SK-N-SH (cell line): ENCODE measurements around the gene PCDHGC5. TPM values are rescaled to one million over a fixed set of nuclear protein-coding genes. Genes with fewer than 3 reads are reported as not detected.

ENCODE experiments used
- CTCF ChIA-PET: fragments of 300-600, 350-600 bp; formaldehyde crosslinking; extraction: SDS; loops from one replicate; lab custom pipeline; 2021; lab: Yijun Ruan, JAX
- POLR2A ChIA-PET: fragments of 350-600 bp; sonication (Branson Sonifier 250); formaldehyde crosslinking; extraction: SDS; loops from one replicate; lab custom pipeline; 2020; ENCODE audit warnings: antibody characterized with exemption, inconsistent platforms; lab: Yijun Ruan, JAX
- DNase-seq: peaks from one replicate; pipeline ENCODE4 v3.0.0; 2012
- H2AFZ ChIP-seq: fragments of 200-600 bp; sonication (generic); 2 replicates; pipeline ENCODE4 v1.8.1; 2016; ENCODE audit warnings: antibody characterized with exemption, mild to moderate bottlenecking, low read depth
- H3F3A ChIP-seq: fragments of 200-600 bp; sonication (generic); replicated peaks from 2 replicates; pipeline ENCODE3; 2016; ENCODE audit warnings: antibody characterized with exemption, mild to moderate bottlenecking; ENCODE audit not compliant: insufficient read depth
- H3K27ac ChIP-seq, 2 experiments: fragments of 200-500 bp in 1 of 2; fragments of 200-600 bp in 1 of 2; sonication (Bioruptor generic) in 1 of 2; sonication (generic), shearing (Covaris generic) in 1 of 2; 2 replicates each; pipeline versions ENCODE4 v1.5.1 to v1.6.1; 2014 to 2016; ENCODE audit warnings: low read depth in 2 of 2, inconsistent platforms in 1 of 2, low read length in 1 of 2, mild to moderate bottlenecking in 1 of 2, mixed read lengths in 1 of 2
- H3K27me3 ChIP-seq: fragments of 200-600 bp; sonication (generic), shearing (Covaris generic); 2 replicates; pipeline ENCODE4 v1.6.1; 2016; ENCODE audit warnings: mixed run types; ENCODE audit not compliant: insufficient read depth
- H3K36me3 ChIP-seq, 2 experiments: fragments of 200-500 bp in 1 of 2; fragments of 200-600 bp in 1 of 2; sonication (Bioruptor generic) in 1 of 2; sonication (generic) in 1 of 2; replicated peaks in 1 of 2; 2 replicates each; pipeline versions ENCODE3 to v1.5.1; 2014 to 2016; ENCODE audit warnings: low read length in 1 of 2, mild to moderate bottlenecking in 1 of 2; ENCODE audit not compliant: insufficient read depth in 2 of 2, control insufficient read depth in 1 of 2
- H3K4me1 ChIP-seq, 2 experiments: fragments of 200-500 bp in 1 of 2; fragments of 200-600 bp in 1 of 2; sonication (Bioruptor generic) in 1 of 2; sonication (generic), shearing (Covaris generic) in 1 of 2; 2 replicates each; pipeline versions ENCODE4 v1.5.1 to v1.6.1; 2014 to 2016; ENCODE audit warnings: low read depth in 1 of 2, low read length in 1 of 2, mixed run types in 1 of 2; ENCODE audit not compliant: insufficient read depth in 2 of 2, control insufficient read depth in 1 of 2
- H3K4me2 ChIP-seq: fragments of 200-600 bp; sonication (generic), shearing (Covaris generic); 2 replicates; pipeline ENCODE4 v1.6.1; 2017; ENCODE audit warnings: mixed run types
- H3K4me3 ChIP-seq, 2 experiments: fragments of 200-500 bp in 1 of 2; fragments of 200-600 bp in 1 of 2; sonication (Bioruptor generic) in 1 of 2; sonication (generic), shearing (Covaris generic) in 1 of 2; 2 replicates each; pipeline versions ENCODE4 v1.5.1 to v1.8.1; 2014 to 2016; ENCODE audit warnings: low read depth in 2 of 2, inconsistent platforms in 1 of 2, low read length in 1 of 2, mild to moderate bottlenecking in 1 of 2, mixed read lengths in 1 of 2, moderate library complexity in 1 of 2
- H3K79me2 ChIP-seq: fragments of 200-600 bp; sonication (generic); 2 replicates; pipeline ENCODE4 v1.8.1; 2017; ENCODE audit warnings: mild to moderate bottlenecking; ENCODE audit not compliant: insufficient read depth
- H3K9ac ChIP-seq: fragments of 200-600 bp; sonication (generic); 2 replicates; pipeline ENCODE4 v1.6.1; 2017; ENCODE audit warnings: mixed run types
- H3K9me2 ChIP-seq: fragments of 200-600 bp; sonication (generic); 2 replicates; pipeline ENCODE4 v1.6.1; 2017; ENCODE audit warnings: mixed run types
- H3K9me3 ChIP-seq: fragments of 200-600 bp; sonication (generic); 2 replicates; pipeline ENCODE4 v1.6.1; 2017; ENCODE audit warnings: mixed run types, mild to moderate bottlenecking, moderate library complexity
- H4K20me1 ChIP-seq: fragments of 200-600 bp; sonication (generic); 2 replicates; pipeline ENCODE4 v1.6.1; 2017; ENCODE audit warnings: mild to moderate bottlenecking, mixed run types; ENCODE audit not compliant: insufficient read depth
- CHD2 ChIP-seq: fragments of 150-350 bp; IDR thresholded peaks from 2 replicates; pipeline ENCODE4 v1.6.1; 2018; ENCODE audit warnings: low read length; ENCODE audit not compliant: partially characterized antibody
- CTCF ChIP-seq: fragments of 200-600 bp; sonication (generic); IDR thresholded peaks from 2 replicates; pipeline ENCODE4 v1.6.1; 2017; ENCODE audit warnings: antibody characterized with exemption, mild to moderate bottlenecking, moderate library complexity
- ELF1 ChIP-seq: IDR thresholded peaks from 2 replicates; pipeline ENCODE4 v1.4.0; 2012
- EP300 ChIP-seq, 2 experiments: IDR thresholded peaks; 2 replicates each; pipeline versions ENCODE4 v1.4.0 to v1.6.1; 2012; ENCODE audit warnings: borderline replicate concordance in 1 of 2, low read depth in 1 of 2, low read length in 1 of 2
- EZH2phosphoT487 ChIP-seq: fragments of 200-600 bp; sonication (generic); IDR thresholded peaks from 2 replicates; pipeline ENCODE4 v1.6.1; 2017; ENCODE audit warnings: low read depth, mixed run types, mild to moderate bottlenecking, antibody characterized with exemption, moderate library complexity, borderline replicate concordance
- FOXM1 ChIP-seq: IDR thresholded peaks from 2 replicates; pipeline ENCODE4 v1.4.0; 2012; ENCODE audit warnings: low read depth, mild to moderate bottlenecking
- GABPA ChIP-seq: IDR thresholded peaks from 2 replicates; pipeline ENCODE4 v1.4.0; 2012; ENCODE audit warnings: low read depth, mild to moderate bottlenecking
- IRF3 ChIP-seq: fragments of 150-350 bp; IDR thresholded peaks from 2 replicates; pipeline ENCODE4 v1.6.1; 2016; ENCODE audit warnings: mild to moderate bottlenecking, low read depth, low read length
- MEF2A ChIP-seq: IDR thresholded peaks from 2 replicates; pipeline ENCODE4 v1.4.0; 2012; ENCODE audit warnings: low read depth, borderline replicate concordance
- MXI1 ChIP-seq: IDR thresholded peaks from 2 replicates; pipeline ENCODE4 v1.6.1; 2012; ENCODE audit warnings: mild to moderate bottlenecking, low read depth, low read length, improper control_type of control experiment
- POLR2AphosphoS5 ChIP-seq: IDR thresholded peaks from 2 replicates; pipeline ENCODE4 v1.6.1; 2012; ENCODE audit warnings: low read depth, low read length
- RCOR1 ChIP-seq: fragments of 150-350 bp; IDR thresholded peaks from 2 replicates; pipeline ENCODE4 v1.6.1; 2017; ENCODE audit warnings: antibody characterized with exemption, low read length
- RFX5 ChIP-seq: IDR thresholded peaks from 2 replicates; pipeline ENCODE4 v1.6.1; 2012; ENCODE audit warnings: mild to moderate bottlenecking, improper control_type of control experiment, low read length
- RXRA ChIP-seq: IDR thresholded peaks from 2 replicates; pipeline ENCODE4 v1.4.0; 2012; ENCODE audit warnings: low read depth, mild to moderate bottlenecking, borderline replicate concordance
- SMC3 ChIP-seq: IDR thresholded peaks from 2 replicates; pipeline ENCODE4 v1.6.1; 2012; ENCODE audit warnings: low read depth, low read length, improper control_type of control experiment
- TCF12 ChIP-seq: IDR thresholded peaks from 2 replicates; pipeline ENCODE4 v1.4.0; 2012
- USF2 ChIP-seq: fragments of 150-350 bp; IDR thresholded peaks from 2 replicates; pipeline ENCODE4 v1.6.1; 2017; ENCODE audit warnings: antibody characterized with exemption, low read length, low read depth, borderline replicate concordance
- ZBTB33 ChIP-seq: IDR thresholded peaks from 2 replicates; pipeline ENCODE4 v1.4.0; 2012; ENCODE audit warnings: low read depth, borderline replicate concordance
- WGBS: methylation state at CpG from one replicate; pipeline ENCODE4 v1.1.6; 2017; ENCODE audit warnings: low lambda C conversion rate; 5-methylcytosine and 5-hydroxymethylcytosine counted together
- polyA plus RNA-seq, 3 experiments: library from polyadenylated mRNA; depleted of rRNA; stranded (reverse); fragments of >200 nt; gene quantifications; 2 replicates each; pipeline ENCODE4 v1.2.3, GENCODE V29; 2012

PCDHGC5 gene
- polyA plus RNA-seq, 1 of the 3 experiments (the other 2 are of a cell fraction) = 2.0 TPM

- peaks cover 25 to 35% of the 10 kb centered on the region in 2 experiments for H3K36me3 ChIP-seq
- peaks cover 51% of the 10 kb centered on the region for H3F3A ChIP-seq
- H2AFZ ChIP-seq = no peak overlapping the region
- no peaks in the 10 kb centered on the region for H3K9me3 ChIP-seq
- H3K9ac ChIP-seq = no peak overlapping the region
- peaks cover 71 to 75% of the 10 kb centered on the region in 2 experiments for H3K4me1 ChIP-seq
- H3K79me2 ChIP-seq = peaks cover 11% of the 10 kb centered on the region; the same call in 1 of the 2 replicates
- ChIA-PET POLR2A (no interaction called here), CTCF (interaction anchor here (1.0 to 10.1 kb wide), 6 partner anchors 7 to 395 kb away, joined by 3 to 113 read pairs (median 9); partner anchors contain the start of genes PCDHB4, PCDHGC3 and PCDHGC4)
- no peak overlapping the region for H3K4me3 ChIP-seq
- no peaks in the 10 kb centered on the region for H4K20me1 ChIP-seq
- no peaks in the 10 kb centered on the region for H3K27me3 ChIP-seq
- H3K9me2 ChIP-seq = no peaks in the 10 kb centered on the region
- peak overlapping the region; percentile 99 to 100; a peak in 3 of 4 replicates for H3K27ac ChIP-seq
- TF ChIP-seq RFX5 (no peak), ZBTB33 (no peak), CTCF (no peak), POLR2AphosphoS5 (no peak), MEF2A (no peak), MXI1 (no peak), SMC3 (no peak), RCOR1 (no peak), USF2 (no peak), TCF12 (no peak), EP300 (IDR thresholded peaks at IDR 0.05; ENCODE audit: borderline replicate concordance in 1 of 2, low read depth in 1 of 2, low read length in 1 of 2) (no peak), EZH2phosphoT487 (no peak), RXRA (no peak), IRF3 (no peak), GABPA (no peak), FOXM1 (no peak), CHD2 (no peak), ELF1 (no peak)
- no peak for DNase-seq
- 95% methylated on average over 3 of the region's 8 CpGs for WGBS
- no peak overlapping the region for H3K4me2 ChIP-seq
These were observed 27.8 kb downstream of the PCDHGC5 start for GRCh38 chr5:141516672-141517025.
